ENCODE data around the gene ACVRL1.

The ACVRL1 gene

DNA sequence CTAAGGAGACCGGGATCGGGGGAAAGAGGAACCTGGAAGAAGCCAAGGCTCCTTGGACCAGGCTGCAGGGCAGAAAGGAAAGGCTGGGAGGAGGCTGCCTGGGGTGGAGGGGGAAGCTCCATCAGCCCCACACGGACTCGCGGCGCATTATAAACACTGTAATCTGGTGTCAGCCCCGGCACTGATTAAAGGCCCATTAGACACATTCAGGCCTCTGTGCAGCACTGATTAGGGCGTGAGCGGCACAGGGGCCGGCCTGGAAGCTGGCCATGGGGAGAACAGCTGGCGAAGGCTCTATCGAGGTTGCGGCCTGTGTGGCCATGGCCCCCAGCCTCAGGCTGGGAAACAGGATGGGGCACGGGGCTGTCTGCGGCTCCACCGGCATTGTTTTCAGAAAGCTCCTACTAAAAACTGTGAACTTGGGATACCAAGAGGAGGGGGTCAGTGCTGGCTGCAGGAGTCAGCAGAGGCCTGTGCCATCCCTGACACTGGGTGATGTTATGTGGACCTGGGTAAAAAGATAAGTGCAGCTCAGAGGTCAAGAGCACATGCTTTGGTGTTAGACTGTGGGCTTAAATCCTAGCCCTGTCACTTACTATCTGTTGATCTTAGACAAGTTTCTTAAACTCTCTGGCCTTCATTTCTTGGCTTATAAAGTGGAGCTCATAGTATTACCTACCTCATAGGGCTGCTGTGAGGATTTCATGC lies 10.6 kb downstream of the ACVRL1 start:
- no peak for DNase-seq

DNA sequence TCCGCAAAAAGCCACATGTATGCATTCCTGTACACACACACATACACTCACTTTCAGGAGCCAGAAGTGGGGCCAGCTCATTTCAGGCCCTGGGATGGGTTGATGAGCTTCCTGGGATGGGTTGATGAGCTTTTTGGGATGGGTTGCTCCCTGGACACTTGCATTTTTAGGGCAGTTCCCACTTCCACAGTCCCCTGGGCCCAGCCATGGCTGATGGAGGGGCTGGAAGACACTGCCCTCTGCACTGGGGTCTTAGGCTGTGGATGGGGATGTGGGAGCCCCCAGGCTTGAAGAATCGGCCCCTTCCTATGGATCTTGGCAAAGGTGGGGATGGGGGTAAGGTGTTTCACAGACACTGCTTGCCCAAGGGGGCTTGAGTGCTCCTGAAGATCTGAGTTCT lies 12.7 kb downstream of the ACVRL1 start:
- DNase-seq, result no peak

DNA sequence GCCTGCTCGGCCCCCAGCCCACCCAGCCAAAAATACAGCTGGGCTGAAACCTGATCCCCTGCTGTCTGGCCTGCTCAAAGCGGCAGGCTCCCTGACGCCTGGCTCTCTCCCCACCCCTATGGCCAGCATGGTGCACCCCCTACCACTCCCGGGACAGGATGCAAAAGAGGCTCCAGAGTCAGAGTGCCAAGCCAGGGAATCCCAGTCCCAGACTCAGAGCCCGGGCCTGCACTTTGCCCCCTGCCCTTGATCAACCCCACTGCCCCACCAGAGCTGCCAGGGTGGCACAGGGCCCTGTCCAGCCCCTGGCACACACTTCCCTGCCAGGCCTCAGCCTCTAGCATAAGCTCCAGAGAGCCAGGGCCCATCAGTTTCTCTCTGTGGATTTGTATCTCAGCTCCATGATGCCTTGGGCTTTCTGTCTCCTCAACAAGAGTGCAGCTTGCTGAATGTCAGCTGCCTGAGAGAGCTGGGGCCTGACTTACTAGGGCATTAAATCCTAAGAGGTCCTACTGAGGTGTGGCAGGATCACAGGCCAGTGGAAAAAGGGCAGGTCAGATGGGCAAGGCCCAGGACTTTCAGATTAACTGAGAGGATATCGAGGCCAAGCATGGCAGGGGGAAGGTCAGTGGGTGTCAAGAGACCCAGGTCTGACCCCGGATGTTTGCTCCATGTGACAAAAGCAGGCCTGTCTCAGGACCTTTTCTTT lies 13.9 kb downstream of the ACVRL1 start:
- DNase-seq, result no peak

DNA sequence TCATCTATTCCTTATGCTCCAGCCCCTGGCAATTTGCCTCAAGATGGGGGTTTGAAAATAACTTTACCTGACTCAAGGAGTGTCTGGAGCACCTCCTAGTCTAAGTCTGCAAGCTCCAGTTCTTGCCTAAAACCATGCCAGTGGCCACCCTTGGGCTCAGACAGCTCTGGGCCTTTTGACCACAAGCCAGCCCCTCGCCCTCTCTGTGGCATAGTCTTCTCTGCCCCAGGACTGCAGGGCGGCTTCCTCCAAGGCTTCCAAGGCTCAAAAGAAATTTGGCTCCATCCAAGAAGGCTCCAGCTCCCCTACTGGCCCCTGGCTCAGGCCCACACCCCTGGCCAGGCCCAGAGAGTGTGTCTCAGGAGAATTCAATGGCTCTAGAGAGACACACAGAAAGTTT lies 14.8 kb downstream of the ACVRL1 start:
- no peak for DNase-seq

DNA sequence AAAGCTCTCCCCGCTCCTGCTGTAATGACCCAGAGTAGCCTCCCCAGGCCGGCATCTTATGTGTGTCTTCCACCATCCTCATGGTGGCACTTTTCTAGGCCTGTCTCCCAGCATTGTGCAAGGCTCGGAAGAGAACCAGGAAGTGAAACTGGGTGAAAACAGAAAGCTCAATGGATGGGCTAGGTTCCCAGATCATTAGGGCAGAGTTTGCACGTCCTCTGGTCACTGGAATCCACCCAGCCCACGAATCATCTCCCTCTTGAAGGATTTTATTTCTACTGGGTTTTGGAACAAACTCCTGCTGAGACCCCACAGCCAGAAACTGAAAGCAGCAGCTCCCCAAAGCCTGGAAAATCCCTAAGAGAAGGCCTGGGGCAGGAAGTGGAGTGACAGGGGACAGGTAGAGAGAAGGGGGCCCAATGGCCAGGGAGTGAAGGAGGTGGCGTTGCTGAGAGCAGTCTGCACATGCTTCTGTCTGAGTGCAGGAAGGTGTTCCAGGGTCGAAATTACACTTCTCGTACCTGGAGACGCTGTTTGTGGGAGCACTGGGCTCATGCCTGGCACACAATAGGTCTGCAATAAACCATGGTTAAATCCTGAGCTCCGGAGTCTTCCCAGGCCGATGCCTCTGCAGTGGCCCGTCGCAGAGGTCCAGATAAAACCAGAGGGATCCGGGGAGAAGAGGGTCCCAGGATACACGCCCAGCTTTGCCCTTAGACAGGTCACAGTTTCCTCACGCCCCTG lies 15.6 kb downstream of the ACVRL1 start:
- no peak for DNase-seq

DNA sequence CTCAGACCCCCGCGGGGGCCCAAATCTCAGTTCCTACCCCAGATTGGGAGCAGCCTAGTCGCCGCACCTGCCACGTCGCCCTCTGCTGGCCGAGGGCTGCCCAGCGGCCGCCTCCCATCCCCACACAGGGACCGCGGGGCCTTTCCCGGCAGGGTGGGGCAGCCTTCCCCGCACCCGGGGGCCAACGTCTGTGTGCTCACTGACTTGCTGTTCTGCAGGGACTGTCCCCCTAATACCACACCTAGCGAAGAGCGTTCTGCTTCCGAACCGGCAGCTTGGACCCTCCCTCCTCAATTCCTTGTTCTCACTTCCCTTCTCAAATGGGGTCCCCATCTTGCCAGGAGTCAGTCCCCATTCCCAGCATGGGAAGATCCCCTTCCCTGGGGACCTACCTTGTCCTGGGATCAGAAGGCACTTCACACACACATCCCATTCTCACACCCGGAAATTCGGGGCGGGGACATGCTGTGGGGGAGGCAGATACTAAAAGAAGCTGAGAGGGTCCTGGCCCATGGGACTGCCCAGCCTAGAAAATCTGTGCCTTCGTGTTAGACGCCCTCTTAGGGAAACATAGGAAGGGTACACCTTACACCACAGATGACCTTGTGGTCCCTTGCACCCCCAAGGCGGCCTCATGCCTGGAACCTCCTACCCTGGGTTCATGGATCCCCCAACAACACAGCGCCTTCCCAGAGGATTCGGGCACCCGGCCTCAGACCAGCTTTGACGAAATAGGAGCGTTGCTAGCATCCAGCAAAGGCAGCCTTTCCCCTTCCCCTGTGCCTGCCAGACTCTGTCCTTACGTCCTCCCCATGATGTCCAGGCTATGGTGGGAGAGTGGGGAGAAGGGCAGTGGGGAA lies 16.4 kb downstream of the ACVRL1 start:
- peak; percentile 72 to 77 for DNase-seq

DNA sequence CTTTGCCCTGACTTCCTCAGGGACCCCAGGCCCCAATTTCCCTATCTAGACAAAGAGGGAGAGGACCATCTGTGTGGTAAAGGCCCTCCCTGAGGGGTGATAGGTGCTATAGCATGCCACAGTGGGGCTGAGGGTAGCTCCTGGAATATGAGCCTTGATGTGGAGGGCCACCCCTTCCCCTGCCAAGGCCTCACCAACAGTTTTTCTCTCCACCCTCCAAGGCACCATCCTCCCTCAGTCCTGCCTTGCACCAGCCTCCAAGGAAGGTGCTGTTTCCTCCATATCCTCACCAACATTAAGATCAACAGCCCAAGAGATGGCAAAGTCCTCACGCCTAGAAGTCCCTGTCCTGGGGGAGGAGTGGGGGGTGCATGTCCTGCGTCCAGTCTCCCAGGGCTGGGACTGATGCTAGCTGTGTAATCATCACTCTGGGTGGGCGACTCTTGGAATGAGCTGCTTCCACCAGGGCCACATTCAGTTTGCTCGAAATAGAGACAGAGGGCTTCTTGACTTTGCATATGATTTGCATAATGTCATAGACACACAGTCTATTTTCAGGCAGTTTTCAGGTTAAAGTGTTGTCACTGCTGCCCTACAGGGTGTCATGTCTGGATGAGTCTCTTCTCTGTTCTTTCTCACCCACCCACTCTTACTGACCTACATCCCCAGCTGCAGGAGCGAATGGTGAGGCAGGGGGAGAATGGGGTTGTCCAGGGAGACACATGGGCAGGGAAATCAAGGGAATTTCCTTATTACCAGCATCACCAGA lies 17.4 kb downstream of the ACVRL1 start:
- no peak for DNase-seq

DNA sequence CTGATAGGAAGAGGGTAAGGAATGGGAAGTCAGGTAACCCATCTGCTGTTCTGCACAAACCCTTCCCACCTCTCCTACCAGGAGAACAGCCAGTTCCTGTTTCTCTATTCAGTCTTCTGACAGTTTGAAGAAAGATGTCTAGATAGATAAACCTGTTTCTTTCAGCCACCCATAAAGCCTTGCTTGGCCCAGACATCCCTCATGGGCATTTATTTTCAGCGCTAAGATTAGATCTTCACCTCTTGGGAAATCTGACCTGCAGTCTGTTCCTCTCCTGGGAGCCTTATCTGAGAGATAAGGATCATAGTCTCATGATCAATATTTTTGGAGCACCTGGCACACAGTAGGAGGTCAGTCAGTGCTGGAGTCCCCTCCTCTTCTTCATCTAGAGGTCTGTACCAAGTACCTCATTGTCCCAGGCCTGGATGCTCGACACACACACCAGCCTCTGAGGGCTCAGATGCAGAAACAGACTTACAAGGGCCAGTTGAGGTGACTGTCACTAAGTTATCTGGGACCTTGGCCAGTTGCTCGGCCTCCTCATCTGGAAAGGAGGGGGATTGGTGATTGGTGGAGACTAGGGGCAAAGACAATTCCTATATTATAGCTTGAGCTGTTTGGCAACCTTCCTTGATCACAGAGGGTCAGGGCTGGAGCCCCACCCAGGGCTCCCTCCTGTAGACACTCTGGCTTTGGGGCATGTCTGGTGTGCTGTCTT lies 18.2 kb downstream of the ACVRL1 start:
- no peak for DNase-seq

DNA sequence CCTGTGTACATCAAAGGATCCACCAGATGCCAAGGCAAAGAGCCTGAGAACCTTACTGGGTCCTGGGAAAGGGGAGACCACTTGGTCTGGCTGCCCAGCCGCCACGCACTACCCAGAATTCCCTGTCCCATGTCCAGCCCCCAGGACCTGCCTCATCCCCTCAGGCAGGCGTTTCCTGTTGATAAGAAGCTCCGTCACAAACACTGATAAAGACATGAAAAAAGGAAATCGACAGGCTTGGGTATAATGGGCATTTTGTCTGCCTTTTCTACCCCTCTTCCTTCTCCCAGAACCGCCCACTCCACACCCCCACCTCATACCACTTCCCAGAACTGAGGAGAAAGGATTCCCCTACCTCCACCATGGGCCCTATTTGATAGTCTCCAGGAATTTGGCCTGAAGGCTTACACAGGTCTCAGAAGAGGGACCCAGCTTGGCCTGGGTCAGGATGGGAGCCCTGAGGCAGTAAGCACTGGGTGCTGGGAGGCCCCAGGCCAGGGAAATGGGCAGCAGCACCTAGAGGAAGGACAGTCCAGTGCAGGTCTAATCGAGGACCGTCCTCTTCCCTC lies 18.8 kb downstream of the ACVRL1 start:
- DNase-seq, result no peak

DNA sequence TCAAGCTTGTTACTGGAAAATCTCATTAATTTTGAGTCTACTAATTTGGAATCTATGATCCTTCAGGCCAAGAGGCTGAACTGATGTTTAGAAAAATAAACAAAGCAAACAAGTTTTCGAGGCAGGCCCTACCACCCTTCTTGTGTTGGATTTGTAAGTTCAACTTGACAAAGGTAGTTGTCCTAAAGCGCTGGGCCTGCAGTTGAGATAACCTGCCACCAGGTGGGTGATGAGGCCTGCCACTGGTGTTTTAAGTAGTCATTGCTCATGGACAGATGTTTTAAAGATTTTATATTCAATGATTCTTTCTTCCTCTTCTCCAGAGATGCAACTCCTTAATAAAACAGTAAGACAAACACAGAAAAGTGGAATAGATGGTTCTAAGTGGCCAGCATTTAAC lies 19.4 kb downstream of the ACVRL1 start:
- peak; percentile 71 to 72 for DNase-seq

DNA sequence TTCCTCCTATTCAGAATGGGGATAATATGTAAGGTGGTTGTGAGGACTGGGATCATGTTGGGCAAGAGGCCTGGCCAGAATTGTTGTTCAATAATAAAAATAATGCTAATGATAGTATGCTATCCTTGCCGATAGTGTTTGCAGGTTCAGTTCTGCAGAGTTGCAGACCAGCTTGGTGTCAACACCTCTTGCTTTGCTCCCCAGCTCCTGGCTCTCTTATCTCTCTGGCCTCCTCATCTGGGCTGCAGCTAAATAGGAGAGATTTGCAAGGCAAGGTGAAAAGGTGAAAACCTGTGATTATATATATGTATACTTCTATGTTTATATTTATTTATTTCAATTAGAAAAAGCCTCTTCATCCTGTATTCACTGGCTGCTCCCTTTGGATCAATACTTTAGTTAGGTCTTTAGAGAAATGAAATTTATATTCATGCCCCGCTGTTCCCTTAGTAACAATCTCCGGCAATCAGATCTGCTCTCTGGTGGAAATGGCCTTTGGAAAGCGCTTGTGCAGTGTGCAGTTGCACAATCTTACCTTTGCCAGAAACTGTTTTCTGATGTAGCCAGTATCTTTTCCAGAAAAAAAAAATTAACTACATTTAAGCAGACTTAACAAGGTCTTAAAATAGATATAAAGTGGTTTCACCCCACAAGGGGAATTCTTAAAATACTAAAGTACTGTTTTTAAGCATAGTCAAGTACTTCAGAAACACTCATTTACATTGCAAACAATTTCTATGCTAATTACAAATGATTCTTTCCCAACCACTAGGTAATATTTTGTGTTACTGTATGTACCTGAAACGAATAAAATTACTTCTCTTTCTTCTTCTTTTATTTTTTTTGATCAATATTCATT lies 25.1 kb downstream of the ACVRL1 start:
- no peak for DNase-seq

DNA sequence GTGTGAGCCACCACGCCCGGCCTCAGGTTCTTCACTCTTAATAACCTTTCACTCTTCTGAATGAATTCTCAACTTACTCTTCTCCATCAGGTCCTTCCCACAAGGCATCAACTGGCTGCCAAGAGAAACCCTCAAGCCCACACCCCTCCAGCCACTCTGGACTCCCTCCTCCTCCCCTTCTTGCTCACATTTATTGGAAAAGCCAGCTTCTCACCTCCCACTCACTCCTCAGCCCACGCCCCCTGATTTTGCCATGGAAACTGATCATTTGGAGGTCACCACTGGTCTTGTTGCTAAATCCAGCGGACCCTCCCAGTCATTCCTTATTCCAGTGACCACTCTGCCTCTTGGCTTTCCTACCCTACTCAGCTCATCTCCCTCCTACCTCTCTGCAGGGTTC lies 26.8 kb downstream of the ACVRL1 start:
- no peak for DNase-seq

DNA sequence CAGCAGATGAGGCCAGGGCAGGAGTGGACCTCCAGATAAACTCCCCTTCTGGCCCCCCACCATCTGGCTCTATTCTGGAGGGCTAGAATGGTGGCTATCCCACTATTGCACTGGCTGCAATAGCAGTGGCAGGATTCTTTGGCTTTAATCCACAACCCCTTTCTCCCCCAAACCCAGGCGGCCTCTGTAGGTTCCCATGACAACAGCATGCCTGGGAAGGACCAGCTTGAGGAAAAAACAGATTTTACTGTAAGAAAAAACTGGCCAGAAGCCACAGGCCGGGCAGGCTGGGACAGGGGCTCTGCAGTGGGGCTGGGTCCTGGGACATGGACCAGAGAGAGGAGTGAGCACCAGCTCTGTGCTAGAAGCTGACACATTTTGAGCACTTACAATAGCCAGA lies 30.6 kb downstream of the ACVRL1 start:
- no peak for DNase-seq

DNA sequence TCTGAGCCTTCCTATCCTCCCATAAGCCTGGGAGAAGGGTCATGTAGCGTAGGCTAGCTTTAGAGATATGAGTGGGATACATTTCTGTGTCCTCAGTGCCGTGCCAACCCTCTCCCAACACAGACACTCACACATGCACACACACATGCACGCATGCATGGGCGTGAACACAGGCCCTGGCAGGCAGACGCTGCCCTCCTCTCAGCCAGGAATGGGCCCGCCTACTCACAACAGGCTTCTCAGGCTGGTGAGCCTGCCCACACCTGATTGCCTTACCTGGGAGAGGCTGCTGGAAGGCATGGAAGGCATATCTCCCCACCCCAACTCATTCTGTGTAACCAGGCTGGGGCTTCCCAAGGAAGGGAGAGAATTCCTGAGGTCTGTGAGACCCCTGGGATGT lies 31.4 kb downstream of the ACVRL1 start:
- DNase-seq, result no peak

DNA sequence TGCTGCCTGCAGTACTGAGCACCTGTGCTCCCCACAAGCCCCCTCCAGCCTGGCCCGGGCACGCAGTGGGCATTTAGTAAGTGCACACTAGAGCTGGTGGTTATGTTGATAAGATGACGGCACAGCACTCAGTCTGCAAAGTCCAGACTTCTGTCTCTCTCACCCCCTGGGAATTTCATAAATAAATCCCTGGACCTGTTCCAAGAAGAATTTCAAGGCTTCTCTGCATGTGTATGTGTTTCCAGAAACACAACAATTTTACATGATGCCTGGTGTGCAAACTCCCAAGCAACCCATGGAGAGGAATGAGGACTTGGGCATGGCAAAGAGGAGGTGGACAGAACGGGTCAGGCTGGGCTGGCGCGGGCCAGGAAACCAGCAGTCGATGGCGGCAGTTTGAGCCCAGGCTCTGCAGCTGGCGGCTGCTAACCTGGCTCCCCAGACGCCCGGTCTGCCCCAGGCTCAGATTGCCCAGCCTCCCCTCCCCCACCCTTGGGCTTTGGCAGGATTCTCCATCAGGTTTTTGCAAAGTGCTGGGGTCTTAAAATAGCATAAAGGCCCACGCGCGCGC lies 33.8 kb downstream of the ACVRL1 start:
- no peak for DNase-seq

DNA sequence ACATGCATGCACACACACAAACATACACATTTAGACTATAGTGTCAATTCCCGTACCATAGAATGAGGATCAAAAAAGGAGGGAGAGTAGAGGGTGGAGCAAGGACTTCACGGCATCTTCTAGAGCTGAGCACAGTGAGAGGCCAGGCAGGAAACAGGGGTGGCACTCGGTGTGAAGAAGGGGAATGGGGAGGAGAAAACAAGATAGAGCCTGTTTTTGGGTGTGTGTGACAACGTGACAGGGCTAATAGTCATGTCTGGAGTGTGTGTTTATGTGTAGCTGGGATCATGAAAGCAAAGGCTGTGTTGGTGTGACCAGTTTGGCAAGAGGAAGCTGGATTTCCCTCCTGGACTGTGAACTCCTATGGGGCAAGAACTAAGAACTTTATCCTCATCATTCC lies 34.3 kb downstream of the ACVRL1 start:
- DNase-seq, result no peak

DNA sequence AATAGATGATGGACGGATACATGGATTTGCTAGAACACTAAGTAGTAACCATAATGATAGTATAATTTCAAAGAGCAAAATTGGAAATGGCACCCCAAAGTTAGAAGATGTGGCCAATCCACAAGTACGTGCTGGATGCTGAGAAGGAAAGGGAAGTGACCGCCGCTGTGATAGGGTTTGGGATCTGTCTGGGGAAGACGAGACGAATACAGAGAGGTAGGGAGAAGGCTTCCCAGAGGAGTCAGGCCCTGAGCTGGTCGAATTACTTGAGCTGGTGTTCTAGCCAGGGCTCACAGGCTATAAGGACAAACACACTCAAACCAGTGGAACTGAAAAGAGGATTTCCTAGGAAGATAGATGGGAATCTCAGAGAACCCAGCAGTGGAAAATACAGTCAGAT lies 34.8 kb downstream of the ACVRL1 start:
- DNase-seq, result no peak

DNA sequence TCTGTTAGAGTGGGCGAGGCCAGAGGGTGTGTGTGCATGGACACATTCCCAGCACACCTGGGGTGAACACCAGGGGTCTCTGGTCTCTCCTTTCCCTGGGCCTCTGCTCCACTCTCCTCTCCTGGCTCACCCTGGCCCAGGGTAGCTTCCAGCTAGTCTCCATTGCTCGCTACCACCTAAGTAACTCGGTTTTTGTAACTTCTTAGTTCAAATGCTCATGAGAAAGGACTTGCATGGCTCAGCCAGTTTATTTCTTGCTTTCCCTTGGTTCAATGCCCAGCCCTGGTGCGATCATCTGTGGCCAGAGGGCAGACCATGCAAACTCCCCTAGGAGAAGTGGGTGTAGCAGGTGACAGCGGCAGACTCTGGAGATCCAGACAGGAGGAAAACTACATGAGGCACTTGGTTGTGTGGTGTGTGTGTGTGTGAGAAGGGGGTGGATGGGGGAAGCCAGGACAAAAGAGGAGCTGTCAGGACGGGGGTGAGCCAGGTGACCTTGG lies 35.2 kb downstream of the ACVRL1 start:
- DNase-seq, result no peak

DNA sequence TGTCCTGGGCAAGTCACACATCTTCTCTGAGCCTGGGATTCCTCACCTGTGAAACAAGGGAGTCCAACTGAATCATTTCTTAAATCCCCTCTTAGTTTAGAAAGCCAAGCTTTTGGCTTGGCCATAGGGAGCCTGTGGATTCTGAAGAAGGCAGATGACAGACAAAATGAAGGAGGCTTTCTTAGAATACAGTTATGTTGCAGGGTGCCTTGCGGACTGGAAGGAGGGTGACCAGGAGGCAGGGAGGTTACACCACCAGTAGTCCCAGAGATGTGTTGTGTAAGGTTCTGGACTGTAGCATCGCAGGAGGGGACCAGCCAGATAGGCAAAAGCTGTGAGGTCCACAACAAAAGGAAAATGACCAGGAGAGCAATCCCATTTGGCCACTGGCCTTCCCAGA lies 36.0 kb downstream of the ACVRL1 start:
- no peak for DNase-seq
